Prostate gland (tissue), 2 donors: Measurements from ENCODE around the gene RNF213.

Source experiments
- CTCF ChIP-seq, 4 experiments: fragments of 200-600 bp in 2 of 4; fragments of 450-650 bp in 2 of 4; sonication (generic) in 2 of 4; IDR thresholded peaks; 1 replicate in 3 of 4; 2 replicates in 1 of 4; pipeline ENCODE4 v1.5.1; 2016 to 2019; ENCODE audit warnings: antibody characterized with exemption in 4 of 4, mild to moderate bottlenecking in 2 of 4, moderate library complexity in 2 of 4
- POLR2A ChIP-seq: fragments of 450-650 bp; IDR thresholded peaks from one replicate; pipeline ENCODE4 v1.6.1; 2016; ENCODE audit warnings: antibody characterized with exemption, mild to moderate bottlenecking

GRCh38 chr17:80287806-80288567 is 27.3 kb downstream of the RNF213 start:
- TF ChIP-seq CTCF (IDR thresholded peaks at IDR 0.05) (no peak), POLR2A (no peak)
